ENCODE data around the gene UBAC2.

Gene UBAC2

GRCh38 chr13:99200432-99201167, at the start of gene UBAC2:
Gene UBAC2 (plus strand): TSS chr13:99200854. CDS start chr13:99200909, 55 bp downstream.
- DNase-seq (ENCODE audit: low read depth in 2 of 2): peak; percentile 93 to 97

DNA sequence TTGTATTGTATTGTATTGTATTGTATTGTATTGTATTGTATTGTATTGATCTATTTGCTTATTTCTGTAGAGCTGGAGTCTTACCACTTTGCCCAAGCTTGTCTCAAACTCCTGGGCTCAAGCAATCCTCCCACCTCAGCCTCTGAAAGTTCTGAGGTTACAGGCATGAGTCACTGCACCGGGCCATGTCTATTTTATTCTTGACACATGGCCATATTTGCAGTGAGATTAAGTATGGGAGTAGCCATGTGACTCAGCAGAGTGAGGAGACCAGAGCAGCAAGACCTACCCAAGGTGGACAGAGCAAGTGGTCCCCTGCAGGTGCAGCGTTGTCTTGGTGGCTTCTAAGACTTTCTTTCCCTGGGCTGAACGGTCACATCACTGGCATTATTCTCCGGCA, 49.1 kb upstream of the UBAC2 start:
- DNase-seq (ENCODE audit: low read depth in 2 of 2): no peak

DNA sequence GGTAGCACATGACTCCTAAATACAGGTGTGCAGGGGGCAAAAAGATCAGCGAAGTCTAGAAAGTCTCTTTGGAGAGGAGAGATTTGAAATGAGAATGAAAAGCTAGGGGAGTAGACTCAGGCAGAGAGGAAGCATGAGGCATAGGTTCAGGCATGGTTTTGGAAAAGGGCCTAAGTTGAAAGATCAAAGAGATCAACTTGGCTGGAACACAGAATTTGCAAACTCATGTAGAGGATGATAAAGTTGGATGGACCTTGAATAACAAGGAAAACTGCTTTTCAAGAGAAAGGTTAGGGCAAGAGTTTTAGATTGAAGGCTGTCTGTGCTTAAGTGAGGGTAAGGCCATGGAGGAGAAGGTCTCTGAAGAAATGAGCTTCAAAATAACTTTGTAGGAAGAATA, 47.4 kb upstream of the UBAC2 start:
- DNase-seq (ENCODE audit: low read depth in 2 of 2): no peak

DNA sequence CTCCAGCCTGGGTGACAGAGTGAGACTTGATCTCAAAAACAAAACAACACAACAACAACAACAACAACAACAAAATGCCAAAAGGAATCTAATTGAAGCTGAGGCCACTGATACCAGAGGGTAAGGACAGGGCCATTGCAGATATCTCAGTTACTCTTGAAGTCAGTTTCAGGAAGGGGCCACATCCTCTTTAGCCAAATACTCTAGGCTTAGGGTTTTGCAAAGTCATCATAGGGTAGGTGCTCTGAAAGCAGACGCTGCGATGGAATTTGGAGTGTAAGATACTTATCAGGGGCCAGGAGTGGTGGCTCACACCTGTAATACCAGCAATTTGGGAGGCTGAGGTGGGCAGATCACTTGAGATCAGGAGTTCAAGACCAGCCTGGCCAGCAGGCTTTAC, 46.6 kb upstream of the UBAC2 start:
- no peak for DNase-seq (ENCODE audit: low read depth in 2 of 2)

DNA sequence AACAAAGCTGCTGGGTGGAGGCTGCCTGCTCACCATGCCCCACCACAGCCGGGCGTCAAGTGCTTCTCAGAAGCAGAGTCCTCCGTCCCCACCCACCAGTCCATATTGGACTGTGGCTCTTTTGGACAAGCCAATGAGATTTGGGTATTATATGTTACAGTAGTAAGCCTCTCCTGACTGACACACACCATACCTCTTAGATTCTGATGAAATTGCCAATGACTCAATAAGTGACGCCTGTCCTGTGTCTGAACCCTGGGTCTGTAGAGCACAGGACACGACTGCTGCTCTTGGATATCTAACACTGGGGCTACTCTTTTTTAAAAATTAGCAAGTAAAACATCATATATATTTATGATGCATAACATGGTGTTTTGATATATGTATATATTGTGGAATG, 44.8 kb upstream of the UBAC2 start:
- DNase-seq (ENCODE audit: low read depth in 2 of 2): no peak

DNA sequence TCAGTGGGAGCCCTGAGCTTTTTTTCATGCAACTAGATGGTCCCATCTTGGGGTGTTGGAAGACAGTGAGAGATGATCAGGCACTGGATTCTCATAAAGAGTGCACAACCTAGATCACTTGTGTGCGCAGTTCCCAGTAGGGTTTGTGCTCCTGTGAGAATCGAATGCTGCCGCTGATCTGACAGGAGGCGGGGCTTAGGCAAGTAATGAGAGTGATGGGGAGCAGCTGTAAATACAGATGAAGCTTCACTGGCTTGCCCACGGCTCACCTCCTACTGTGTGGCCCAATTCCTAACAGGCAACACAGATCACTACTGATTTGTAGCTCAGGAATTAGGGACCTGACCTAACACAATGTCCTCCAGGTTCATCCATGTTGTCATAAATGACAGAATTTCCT, 43.6 kb upstream of the UBAC2 start:
- DNase-seq (ENCODE audit: low read depth in 2 of 2): no peak

- no peak for DNase-seq (ENCODE audit: low read depth in 2 of 2)
Measured at GRCh38 chr13:99158846-99159245, 41.8 kb upstream of the UBAC2 start.

- DNase-seq (ENCODE audit: low read depth in 2 of 2): no peak
Measured at GRCh38 chr13:99159331-99160061, 41.2 kb upstream of the UBAC2 start.

GRCh38 chr13:99160415-99160814, 40.2 kb upstream of the UBAC2 start:
- no peak for DNase-seq (ENCODE audit: low read depth in 2 of 2)

DNA sequence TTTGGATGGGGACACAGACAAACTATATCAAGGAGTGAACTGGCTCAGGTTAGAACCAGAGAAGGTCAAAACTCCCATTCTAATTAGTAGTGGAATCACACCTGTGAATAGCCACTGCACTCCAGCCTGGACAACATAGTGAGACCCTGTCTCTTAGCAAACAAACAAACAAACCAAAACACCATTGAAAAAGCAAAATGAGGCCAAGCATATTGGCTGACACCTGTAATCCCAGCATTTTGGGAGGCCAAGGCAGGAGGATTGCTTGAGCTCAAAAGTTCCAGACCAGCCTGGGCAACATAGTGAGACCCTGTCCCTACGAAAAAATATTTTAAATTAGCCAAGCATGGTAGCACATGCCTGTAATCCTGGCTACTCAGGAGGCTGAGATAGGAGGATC, 39.1 kb upstream of the UBAC2 start:
- DNase-seq (ENCODE audit: low read depth in 2 of 2): no peak

DNA sequence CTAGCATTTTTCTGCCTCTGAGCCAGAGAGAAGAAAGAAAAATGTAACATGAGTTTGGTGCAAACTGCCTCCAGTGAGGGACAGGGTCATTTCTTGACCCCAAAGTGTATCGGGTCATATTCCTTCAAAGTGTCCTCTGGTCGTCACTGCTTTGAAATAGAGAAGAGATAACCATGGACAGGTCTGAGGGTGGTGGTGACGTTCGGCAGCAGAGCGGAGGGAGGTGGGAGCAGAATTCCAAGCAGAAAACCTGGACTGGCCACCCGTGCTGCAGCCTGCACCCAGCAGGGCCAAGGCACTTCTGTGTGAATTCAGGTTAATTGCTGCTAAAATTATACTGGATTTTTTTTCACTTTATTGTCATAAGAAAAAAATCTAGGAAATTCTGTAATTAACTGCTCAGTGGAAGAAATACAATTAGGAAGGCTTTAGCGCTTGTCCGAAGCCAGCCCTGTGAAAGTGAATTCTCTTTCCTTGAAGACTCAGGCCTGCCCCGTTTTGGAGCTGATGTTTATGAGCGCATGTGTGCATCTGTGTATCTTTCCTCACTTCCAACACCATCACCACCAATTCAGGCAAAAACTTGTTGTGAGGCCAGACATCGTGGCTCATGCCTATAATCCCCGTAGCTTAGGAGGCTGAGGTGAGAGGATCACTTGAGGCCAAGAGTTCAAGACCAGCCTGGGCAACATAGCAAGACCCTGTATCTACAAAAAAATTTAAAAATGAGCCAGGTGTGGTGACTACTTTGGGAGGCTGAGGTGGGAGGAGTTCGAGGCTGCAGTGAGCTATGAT, 37.9 kb upstream of the UBAC2 start:
- DNase-seq (ENCODE audit: low read depth in 2 of 2): no peak

DNA sequence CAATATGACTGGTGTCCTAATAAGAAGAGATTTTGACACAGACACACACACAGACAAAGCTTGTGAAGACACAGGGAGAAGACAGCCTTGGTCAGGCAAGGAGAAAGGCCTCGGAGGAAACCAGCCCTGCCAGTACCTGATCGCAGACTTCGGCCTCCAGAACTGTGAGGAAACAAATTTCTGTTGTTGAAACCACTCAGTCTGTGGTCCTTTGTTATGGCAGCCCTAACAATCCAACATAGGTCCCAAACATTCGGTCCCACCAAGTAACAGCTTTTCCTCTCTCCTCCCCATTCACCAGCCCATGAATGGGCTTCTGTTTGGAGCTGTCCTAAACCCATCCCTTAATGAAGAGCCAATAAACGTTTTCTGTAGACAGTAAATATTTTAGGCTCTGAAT, 36.4 kb upstream of the UBAC2 start:
- DNase-seq (ENCODE audit: low read depth in 2 of 2): no peak

- DNase-seq (ENCODE audit: low read depth in 2 of 2): no peak
Measured at GRCh38 chr13:99165753-99166587, 34.7 kb upstream of the UBAC2 start.

GRCh38 chr13:99172951-99173350, 27.7 kb upstream of the UBAC2 start:
- no peak for DNase-seq (ENCODE audit: low read depth in 2 of 2)

DNA sequence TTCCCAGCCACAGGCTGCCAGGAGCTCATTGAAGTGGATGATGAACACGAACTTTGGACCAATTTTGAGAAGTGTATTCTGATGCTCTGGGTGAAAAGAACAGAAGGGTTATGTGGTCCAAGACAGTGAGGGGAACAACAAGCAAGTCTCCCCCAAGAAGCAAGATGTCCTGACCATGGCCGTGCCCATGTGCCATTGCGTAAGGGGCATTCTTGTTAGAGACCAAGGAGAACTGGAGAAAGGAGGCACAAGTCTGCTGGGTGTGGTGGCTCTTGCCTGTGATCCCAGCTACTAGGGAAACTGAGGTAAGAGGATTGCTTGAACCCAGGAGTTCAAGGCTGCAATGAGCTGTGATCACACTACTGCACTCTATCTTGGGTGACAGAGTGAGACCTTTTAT, 27.0 kb upstream of the UBAC2 start:
- no peak for DNase-seq (ENCODE audit: low read depth in 2 of 2)

GRCh38 chr13:99174533-99175100, 26.0 kb upstream of the UBAC2 start:
- no peak for DNase-seq (ENCODE audit: low read depth in 2 of 2)

DNA sequence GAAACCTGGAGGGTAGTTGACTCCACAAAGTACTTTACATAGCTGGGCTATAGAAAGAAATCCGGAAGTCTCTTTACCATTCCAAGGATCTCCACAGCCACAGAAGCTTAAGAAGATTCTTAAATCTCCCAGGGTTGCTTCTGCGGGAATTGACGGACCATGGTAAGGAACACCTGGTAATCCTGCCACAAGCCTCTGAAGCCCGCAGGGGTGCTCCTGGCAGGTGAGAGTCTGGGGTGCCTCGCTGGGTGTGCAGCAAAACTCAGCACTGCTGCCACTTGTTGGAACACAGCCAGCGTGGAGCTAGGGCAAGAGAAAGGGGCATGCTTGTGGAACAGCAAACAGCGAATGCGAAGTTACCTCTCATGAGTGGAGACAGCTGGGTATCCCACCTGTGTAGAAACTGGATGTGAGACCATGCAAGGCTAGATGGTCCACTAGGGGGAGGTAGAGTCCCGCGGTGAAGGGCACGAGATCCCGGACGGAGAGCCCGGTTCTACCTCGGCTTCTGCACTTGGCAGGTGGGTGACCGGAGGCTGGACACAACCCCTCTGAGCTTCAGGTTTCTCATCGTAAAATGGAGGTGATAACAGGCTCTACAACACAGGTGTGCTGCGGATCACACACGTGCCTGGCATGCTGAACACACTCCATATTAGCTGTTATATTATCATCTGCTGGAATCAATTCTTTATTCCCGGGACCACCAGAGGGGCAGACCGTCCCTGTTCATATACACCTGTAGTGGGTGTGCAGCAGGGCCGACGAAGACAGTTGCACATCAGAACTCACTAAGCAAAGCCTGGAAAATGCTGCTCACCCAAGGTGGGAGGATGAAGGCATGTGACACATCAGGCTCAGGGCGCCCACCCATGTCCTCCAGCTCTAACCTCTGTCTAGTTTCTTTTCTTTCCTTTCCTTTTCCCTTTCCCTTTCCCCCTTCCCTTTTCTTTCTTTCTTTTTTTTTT, 24.1 kb upstream of the UBAC2 start:
- DNase-seq (ENCODE audit: low read depth in 2 of 2): peak; percentile 53 to 77

DNA sequence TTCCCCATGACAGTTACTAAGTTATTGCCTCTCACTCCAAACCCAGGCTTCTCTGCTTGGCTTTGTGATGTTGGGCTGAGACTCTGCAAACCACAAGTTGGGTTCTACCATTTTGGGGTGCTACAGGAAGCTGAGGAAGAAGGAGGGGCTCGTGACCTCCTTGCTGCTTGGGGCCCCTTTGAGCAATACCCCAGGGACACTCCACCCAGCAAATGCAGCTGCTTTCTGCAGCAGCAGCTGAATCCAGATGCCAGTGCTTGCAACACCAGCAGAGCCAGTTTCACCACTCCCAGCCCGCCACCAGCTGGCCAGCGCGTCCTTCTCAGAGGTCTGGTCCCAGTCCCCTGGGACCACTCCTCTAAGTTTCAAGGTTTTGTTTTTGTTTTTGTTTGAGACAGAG, 22.0 kb upstream of the UBAC2 start:
- DNase-seq (ENCODE audit: low read depth in 2 of 2): no peak

DNA sequence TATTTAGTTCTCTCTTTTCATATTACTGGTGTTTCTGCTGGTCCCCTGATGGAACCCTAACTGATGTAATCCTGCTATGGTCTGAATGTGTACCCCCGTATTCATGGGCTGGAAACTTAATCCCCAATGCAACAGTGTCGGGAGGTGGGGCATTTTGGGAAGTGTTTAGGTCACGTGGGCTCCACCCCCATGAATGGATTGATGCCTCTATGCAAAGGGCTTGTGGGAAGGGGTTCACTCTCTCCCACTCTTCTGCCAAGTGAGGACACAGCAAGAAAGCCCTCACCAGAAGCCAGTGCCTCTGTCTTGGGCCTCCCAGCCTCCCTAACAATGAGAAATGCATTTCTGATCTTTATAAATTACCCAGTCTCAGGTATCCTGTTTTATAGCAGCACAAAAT, 21.2 kb upstream of the UBAC2 start:
- no peak for DNase-seq (ENCODE audit: low read depth in 2 of 2)

- no peak for DNase-seq (ENCODE audit: low read depth in 2 of 2)
Measured at GRCh38 chr13:99182439-99182838, 18.2 kb upstream of the UBAC2 start.

Data from stimulated activated CD8-positive, alpha-beta memory T cell treated with anti-CD3 and anti-CD28 coated beads, Interleukin-15, amount 100 ng/mL, for 4 hours (primary cell).